SKM-1 (cell line): ENCODE data around the gene FAM76B.

Source experiments
- DNase-seq: peaks from one replicate; lab custom pipeline; 2025; ENCODE audit not compliant: unreplicated experiment; lab: John Stamatoyannopoulos, UW

Gene FAM76B

DNA sequence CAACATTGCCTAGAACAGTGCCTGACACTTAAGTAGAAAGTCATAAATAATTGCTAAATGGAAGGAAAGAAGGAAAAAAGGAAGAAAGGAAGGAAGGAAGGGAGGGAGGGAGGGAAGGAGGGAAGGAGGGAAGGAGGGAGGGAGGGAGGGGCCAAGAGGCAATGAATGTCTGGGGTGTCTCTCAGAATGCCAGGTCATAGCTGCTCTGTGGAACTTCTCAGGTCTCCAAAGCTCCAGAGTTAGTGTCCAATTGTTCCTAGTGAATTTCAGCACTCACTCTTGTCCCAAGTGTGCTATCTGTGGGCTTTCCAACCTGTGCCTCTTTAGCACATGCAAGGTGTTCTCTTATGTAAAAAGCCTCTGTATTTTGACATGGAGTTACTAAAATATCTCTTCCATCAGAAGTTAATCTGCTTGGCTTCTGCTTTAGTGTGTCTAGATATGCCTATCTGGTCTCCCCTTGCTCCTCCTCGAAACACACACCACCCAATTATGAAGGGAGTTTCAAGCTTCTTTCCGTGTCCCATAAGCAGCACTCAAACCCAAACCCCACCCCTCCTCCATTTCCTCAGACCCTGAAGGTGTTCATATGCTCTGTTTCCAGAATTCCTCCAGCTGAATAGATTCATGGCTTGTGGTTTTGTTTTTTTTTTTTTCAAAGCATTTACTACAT lies 56.5 kb downstream of the FAM76B start:
- DNase-seq = no peak

DNA sequence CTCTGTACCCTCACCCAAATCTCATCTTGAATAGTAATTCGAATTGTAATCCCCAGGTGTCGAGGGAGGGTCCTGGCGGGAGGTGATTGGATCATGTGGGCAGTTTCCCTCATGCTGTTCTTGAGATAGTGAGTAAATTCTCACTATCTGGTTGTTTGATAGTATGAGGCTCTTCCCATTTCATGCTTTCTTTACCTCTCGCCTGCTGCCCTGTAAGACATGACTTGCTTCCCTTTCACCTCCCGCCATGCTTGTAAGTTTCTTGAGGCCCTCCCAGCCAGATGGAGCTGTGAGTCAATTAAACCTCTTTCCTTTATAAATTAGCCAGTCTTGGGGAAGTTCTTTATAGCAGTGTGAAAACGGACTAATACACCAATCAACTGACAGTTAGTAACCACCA lies 60.1 kb downstream of the FAM76B start:
- no peak for DNase-seq

DNA sequence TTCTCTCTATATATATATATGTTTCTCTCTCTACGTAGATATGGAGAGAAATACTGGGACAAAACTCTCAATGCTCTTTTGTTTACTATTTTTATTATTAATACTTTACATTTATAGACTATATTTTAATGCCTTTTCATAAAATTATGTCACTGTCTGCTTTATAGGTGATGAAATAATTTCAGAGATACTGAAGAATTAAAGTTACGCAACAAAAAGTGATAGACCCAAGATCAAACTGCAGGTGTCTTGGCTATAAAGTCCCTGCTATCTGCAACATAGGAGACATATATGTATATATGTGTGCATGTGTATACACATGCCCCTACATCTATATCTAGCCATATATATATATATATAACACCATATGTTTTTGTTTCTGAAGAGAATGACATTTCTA lies 60.8 kb downstream of the FAM76B start:
- DNase-seq = no peak

DNA sequence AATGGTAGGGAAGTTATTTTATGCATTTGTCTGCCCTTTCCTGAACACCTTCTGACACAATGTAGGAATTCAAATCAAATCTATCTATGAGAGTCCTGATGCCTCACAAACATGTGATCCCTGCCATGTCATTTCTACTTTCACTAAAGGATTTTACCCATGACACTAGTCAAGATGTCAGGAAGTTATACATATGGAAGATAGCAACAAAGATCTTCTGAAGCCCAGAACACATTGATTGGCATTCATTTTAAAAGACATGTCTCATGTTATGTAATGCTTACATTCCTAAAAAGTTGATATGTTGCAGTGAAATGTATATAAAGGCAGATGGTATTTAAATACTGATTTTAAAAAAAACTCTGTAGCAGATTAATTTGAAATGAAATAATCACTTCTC lies 61.5 kb downstream of the FAM76B start:
- DNase-seq = no peak

DNA sequence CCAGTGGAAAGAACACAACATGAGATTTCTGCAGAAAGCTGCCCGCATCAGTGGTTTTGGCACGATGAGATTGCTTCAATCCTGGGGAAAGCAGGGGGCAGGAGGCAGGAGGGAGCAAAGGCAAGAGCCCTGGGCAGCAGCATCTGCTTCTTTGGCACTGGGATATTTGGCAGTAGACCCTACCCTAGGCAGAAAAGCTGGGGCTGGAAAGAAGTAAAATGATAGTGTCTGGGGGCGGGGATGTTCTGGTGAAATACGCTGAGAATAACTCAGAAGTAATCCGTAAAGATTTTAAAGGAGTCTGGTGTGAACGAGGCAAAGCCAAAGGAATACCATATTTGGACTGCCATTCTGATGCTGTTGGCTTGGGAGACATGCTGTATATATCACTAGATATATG lies 62.0 kb downstream of the FAM76B start:
- DNase-seq = no peak

DNA sequence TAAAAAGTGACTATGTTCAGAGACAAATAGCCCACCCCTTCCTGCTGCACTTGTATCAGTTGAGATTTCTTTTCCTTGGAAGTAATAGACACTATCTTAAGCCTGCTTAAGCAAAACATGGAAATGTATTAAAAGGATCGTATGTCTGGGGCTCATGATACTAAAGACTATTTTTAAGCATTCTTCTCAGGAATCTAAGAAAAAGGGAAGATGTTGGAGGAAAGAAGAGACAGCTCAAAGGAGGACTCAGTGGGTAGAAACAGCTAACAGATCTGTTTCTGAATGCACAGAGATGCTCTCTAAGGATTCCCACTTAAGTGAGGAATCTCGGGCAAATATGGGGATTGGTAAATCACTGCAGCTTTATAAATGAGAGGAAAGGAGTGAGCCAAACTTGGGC lies 62.5 kb downstream of the FAM76B start:
- DNase-seq = no peak

DNA sequence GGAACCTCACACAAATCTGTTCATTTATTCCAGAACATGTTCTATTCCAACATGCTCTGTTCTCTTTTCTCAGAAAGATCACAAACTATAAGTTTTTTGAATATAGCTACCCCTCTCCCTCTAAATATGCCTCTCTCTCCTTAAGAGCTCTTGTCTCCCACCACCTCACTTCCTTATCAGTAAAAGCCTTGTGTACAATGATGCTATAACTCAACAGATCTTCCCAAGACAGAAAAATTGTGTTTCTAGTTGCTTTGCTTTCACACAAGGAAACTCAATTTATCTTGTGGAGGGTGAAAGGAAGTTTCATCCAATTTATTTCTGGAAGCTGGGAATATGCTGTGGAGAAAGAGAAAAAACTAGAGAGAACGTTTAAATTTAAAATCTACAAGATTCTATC lies 64.4 kb downstream of the FAM76B start:
- no peak for DNase-seq

DNA sequence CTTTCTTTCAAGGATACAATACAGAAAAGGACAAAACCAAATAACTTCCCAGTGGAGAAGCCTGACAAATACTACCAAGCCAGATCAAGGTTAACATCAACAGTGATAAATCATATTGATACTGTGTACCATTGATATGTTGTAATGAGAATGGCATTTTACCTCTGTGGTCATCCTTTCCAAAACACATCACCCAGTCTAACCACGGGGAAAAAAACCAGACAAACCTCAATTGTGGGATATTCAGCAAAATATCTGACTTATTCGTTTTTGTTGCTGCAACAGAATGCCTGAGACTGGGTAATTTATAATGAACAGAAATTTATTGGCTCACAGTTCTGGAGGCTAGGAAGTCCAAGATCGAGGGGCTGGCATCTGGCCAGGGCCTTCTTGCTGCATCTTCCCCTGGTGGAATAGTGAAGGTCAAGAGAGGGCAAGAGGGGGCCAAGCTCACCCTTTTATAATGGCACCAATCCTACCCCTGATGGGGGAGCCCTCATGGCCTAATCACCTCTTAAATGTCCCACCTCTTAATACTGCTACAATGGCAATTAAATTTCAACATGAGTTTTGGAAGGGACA lies 66.1 kb downstream of the FAM76B start:
- DNase-seq = no peak

DNA sequence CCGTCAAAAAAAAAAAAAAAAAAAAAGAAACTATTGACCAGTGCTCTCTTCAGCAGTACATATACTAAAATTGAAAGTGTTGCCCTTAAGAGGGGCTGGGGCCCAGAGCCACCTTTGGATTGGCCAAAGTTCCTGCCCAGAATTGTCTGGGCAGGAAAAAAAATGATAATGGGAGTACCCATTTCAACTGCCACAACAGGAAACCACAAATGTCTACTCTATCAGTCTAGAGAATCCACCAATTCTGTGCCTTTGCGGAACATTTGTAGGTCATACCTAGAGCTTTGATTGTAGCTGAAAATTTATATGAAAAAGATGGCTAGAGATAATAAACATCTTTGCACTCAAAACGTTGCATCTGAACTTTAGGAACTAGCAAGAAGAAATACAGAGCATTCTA lies 69.4 kb downstream of the FAM76B start:
- DNase-seq = no peak
